Endothelial cell (in vitro differentiated cells): Measurements from ENCODE around the gene SLC25A20. TPM values are rescaled to one million over a fixed set of nuclear protein-coding genes. Genes with fewer than 3 reads are reported as not detected.

Experiments
- DNase-seq: peaks from one replicate; pipeline ENCODE4 v3.0.0; 2021; ENCODE audit warnings: low spot score
- H3K27ac Mint-ChIP-seq: one replicate; pipeline ENCODE4 v1.8.0; 2021; ENCODE audit warnings: mixed read lengths, inconsistent platforms; ENCODE audit not compliant: unreplicated experiment
- H3K27me3 Mint-ChIP-seq: one replicate; pipeline ENCODE4 v1.8.0; 2021; ENCODE audit warnings: mild to moderate bottlenecking, moderate library complexity, mixed read lengths, inconsistent platforms; ENCODE audit not compliant: unreplicated experiment
- H3K36me3 Mint-ChIP-seq: one replicate; pipeline ENCODE4 v1.8.0; 2021; ENCODE audit warnings: mild to moderate bottlenecking, low read depth, mixed read lengths, inconsistent platforms; ENCODE audit not compliant: unreplicated experiment
- H3K4me1 Mint-ChIP-seq: one replicate; pipeline ENCODE4 v1.8.0; 2021; ENCODE audit warnings: mild to moderate bottlenecking, mixed read lengths, inconsistent platforms; ENCODE audit not compliant: unreplicated experiment
- H3K4me3 Mint-ChIP-seq: one replicate; pipeline ENCODE4 v1.8.0; 2021; ENCODE audit warnings: mild to moderate bottlenecking, mixed read lengths, inconsistent platforms; ENCODE audit not compliant: unreplicated experiment
- H3K9me3 Mint-ChIP-seq: one replicate; pipeline ENCODE4 v1.8.0; 2021; ENCODE audit warnings: mixed read lengths, inconsistent platforms; ENCODE audit not compliant: unreplicated experiment
- total RNA-seq: library from RNA; stranded (reverse); fragmentation: NEBNext Ultra II Directional; extraction: Animal tissue kit (Norgen Biotek cat#: 25700); gene quantifications from one replicate; pipeline ENCODE4 v1.2.1, GENCODE V29; 2021; ENCODE audit not compliant: unreplicated experiment
- TF ChIP-seq, protein P1 (sequence below): fragments of 200-600 bp; sonication (generic); IDR thresholded peaks from one replicate; pipeline ENCODE4 v1.5.0; 2021; ENCODE audit warnings: antibody characterized with exemption; ENCODE audit not compliant: unreplicated experiment

SLC25A20 gene
- total RNA-seq, 1 donor from 2014 or later = 3.6 TPM

DNA sequence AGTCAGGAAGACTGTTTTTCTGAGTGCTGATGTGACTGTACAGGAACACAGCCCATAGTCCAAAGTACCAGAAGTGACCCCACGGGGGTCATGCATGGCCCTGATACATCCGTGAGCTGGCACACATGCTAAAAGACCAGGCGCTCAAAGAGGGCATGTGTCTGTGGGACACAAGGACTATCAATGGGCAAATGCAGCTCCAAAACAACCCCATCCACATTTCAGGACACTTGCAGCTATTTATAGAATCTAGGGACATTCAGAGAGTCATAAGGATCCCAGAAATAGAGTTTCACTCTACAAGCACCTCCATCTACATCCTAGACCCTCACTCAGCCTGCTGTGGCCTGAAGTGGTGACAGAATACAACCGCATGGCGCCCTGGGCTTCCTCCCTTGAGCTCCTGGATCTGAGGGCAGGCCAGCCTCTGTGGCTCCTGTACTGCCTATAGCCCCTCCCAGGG lies 17.0 kb downstream of the SLC25A20 start:
- H3K4me1 Mint-ChIP-seq = no peaks in the 10 kb centered on the region
- H3K4me3 Mint-ChIP-seq = no peak overlapping the region
- no peak overlapping the region for H3K27ac Mint-ChIP-seq
- DNase-seq = no peak
- TF ChIP-seq, protein P1, sequence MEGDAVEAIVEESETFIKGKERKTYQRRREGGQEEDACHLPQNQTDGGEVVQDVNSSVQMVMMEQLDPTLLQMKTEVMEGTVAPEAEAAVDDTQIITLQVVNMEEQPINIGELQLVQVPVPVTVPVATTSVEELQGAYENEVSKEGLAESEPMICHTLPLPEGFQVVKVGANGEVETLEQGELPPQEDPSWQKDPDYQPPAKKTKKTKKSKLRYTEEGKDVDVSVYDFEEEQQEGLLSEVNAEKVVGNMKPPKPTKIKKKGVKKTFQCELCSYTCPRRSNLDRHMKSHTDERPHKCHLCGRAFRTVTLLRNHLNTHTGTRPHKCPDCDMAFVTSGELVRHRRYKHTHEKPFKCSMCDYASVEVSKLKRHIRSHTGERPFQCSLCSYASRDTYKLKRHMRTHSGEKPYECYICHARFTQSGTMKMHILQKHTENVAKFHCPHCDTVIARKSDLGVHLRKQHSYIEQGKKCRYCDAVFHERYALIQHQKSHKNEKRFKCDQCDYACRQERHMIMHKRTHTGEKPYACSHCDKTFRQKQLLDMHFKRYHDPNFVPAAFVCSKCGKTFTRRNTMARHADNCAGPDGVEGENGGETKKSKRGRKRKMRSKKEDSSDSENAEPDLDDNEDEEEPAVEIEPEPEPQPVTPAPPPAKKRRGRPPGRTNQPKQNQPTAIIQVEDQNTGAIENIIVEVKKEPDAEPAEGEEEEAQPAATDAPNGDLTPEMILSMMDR = no peak
- H3K9me3 Mint-ChIP-seq = no peaks in the 10 kb centered on the region
- no peaks in the 10 kb centered on the region for H3K36me3 Mint-ChIP-seq
- H3K27me3 Mint-ChIP-seq = no peaks in the 10 kb centered on the region

DNA sequence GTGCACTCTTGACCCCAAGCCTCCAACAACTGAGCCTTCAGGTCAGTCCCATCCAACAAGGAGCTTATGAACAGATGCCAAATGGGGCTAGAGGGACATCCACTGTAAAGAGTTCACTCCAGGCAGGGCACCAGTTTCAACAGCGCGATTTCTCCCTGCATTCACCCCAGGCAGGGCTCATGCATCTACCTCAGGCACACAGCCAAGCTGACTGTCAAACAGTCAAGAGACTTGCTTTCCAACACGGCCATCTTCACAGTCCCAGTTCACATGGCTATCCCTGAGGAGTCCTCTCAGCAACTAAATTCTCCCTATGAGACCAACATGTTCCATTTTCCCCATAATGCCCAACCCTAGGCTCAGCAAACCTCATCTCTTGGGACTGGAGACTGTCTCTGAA lies 17.7 kb downstream of the SLC25A20 start:
- no peak for DNase-seq
- TF ChIP-seq, protein P1 = no peak
- no peaks in the 10 kb centered on the region for H3K4me1 Mint-ChIP-seq
- no peak overlapping the region for H3K4me3 Mint-ChIP-seq
- H3K27ac Mint-ChIP-seq = no peak overlapping the region
- H3K27me3 Mint-ChIP-seq = no peaks in the 10 kb centered on the region
- H3K36me3 Mint-ChIP-seq = no peaks in the 10 kb centered on the region
- H3K9me3 Mint-ChIP-seq = no peaks in the 10 kb centered on the region

DNA sequence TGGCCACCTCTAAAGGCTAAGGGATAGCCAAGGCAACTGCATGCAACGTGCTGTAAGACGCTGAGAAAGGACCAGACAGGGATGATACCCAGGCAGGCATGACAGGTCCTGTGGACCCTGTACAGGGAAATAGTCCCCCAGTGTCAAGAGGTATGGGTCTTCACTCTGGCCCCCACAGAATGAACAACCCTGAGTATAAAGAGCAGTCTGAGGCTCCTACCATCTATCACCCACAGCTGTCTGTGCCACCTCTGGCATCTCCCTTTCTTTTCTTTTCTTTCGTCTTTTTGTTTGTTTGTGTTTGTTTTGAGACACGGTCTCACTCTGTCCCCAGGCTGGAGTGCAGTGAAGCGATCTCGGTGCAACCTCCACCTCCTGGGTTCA lies 18.7 kb downstream of the SLC25A20 start:
- Mint-ChIP-seq H3K9me3 (no peaks in the 10 kb centered on the region), H3K4me3 (no peak overlapping the region), H3K4me1 (no peaks in the 10 kb centered on the region), H3K36me3 (no peaks in the 10 kb centered on the region), H3K27me3 (no peaks in the 10 kb centered on the region), H3K27ac (no peak overlapping the region)
- DNase-seq = no peak
- TF ChIP-seq, protein P1 = no peak

DNA sequence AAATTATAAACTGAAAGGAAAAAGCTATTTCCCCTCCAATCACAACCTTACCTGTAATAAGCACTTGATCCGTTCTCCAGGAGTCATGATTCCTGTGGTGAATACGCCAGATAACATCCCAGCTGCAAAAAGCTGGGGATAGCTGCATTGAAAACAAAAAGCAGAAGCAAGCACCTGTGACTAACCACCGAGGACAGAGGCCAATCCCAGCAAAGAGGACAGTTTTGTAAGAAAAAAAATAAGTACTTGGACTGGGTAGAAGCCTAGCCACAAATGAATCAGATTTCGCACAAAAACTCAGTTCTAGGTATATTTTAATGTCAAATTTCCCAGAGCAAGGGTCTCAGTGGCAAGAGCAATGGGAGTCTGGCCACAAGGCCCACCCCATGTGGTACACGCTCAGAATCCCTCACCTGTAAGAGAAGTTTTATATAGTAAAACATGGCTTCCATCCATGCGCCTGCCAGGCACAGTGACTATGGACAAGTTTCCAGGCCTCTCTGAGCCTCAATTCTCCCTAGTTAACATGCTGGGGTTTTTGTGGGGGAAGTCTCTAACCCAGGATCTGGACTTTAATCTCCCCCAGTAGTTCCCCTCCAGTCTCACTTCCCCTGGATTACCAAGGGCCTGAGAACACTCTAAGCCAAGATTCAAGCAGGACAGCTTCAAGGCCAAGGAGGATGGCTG lies 19.2 kb downstream of the SLC25A20 start:
- H3K4me1 Mint-ChIP-seq = no peaks in the 10 kb centered on the region
- no peak overlapping the region for H3K27ac Mint-ChIP-seq
- H3K36me3 Mint-ChIP-seq = no peaks in the 10 kb centered on the region
- H3K9me3 Mint-ChIP-seq = no peaks in the 10 kb centered on the region
- H3K4me3 Mint-ChIP-seq = no peak overlapping the region
- no peak for DNase-seq
- H3K27me3 Mint-ChIP-seq = no peaks in the 10 kb centered on the region
- TF ChIP-seq, protein P1 = no peak

DNA sequence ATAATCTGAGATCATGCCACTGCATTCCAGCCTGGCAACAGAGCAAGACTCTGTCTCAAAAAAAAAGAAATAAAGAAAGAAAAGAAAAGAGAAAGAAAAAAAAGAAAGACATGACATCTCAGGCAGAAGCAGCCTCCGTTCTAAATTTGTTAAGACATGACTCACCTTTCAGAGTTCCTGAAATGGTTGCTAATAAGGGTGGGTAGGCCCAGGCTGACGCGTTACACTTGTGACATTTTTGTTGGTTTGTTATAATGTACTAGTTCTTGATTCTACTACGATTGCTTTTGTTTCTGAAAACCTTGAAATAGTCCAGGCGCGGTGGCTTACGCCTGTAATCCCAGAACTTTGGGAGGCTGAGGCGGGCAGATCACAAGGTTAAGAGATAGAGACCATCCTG lies 21.0 kb downstream of the SLC25A20 start:
- no peaks in the 10 kb centered on the region for H3K9me3 Mint-ChIP-seq
- DNase-seq = no peak
- no peak overlapping the region for H3K27ac Mint-ChIP-seq
- no peaks in the 10 kb centered on the region for H3K36me3 Mint-ChIP-seq
- H3K27me3 Mint-ChIP-seq = no peaks in the 10 kb centered on the region
- no peak overlapping the region for H3K4me3 Mint-ChIP-seq
- TF ChIP-seq, protein P1 = no peak
- no peaks in the 10 kb centered on the region for H3K4me1 Mint-ChIP-seq
